HG02623 (cell line): ENCODE results near the gene SIGLEC15.
"Not testable (repeated sequence)": the region's sequence is repeated elsewhere in the genome, so short reads cannot be mapped to it uniquely, and the experiment has no call there.

Experiments used
- ATAC-seq: cut with Tn5 transposase; IDR thresholded peaks from one replicate; pipeline ENCODE4 v1.9.1; 2021; ENCODE audit warnings: moderate library complexity; ENCODE audit not compliant: unreplicated experiment

Gene SIGLEC15, protein sequence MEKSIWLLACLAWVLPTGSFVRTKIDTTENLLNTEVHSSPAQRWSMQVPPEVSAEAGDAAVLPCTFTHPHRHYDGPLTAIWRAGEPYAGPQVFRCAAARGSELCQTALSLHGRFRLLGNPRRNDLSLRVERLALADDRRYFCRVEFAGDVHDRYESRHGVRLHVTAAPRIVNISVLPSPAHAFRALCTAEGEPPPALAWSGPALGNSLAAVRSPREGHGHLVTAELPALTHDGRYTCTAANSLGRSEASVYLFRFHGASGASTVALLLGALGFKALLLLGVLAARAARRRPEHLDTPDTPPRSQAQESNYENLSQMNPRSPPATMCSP

DNA sequence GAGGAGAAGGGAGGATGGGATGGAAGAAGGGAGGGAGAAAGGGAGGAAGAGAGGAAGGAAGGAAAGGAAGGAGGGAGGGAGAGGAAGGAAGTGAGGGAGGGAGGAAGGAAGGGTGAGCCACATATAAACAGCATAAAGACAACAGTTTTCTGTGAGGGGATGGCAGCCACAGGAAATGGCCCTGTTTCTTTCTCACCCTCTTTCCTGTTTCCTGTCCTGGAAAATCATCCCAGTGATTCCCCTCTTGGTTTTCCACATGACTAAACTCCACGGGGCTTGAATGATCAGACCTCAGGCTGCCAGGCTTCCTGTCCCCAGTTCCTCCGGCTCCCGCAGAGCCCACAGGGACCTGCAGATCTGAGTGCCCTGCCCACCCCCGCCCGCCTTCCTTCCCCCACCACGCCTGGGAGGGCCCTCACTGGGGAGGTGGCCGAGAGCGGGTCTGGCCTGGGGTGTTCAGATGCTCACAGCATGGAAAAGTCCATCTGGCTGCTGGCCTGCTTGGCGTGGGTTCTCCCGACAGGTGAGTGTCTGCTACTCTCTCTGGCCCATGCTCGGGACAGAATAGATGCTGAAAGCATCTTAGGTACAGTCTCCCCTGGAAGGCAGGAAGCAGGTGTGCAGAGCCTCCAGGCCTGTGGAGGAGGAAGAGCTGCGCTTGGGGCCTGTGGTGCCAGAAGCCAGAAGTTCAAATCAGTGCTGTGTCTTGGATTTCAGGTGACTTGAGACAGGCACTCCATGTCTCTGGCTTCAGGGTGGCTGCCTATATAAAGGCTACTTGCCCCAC, at the start of gene SIGLEC15:
SIGLEC15 (plus strand) TSS at position 418 of the 787 bp plus-strand sequence; CDS start at position 472, 54 bp downstream.
- ATAC-seq: no peak

DNA sequence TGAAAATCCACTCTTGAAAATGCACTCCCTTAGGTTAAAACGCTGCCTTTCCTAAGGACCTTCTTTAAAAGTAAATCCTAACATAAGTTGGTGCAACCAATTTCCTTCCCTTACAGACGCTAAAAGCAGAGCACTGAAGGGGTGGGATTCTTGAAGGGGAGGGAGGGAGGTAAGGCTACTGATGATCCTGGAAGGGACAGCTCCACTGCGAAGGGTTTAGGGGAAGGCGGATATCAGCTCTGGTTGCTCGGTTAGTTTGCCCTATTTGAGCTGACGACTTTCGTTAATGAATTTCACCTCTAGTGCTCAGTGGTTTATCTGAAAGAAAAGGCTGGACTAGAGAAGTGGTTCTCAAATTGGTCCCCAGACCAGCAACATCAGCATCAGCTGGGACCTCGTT, 49.7 kb upstream of the SIGLEC15 start:
- ATAC-seq: no peak

DNA sequence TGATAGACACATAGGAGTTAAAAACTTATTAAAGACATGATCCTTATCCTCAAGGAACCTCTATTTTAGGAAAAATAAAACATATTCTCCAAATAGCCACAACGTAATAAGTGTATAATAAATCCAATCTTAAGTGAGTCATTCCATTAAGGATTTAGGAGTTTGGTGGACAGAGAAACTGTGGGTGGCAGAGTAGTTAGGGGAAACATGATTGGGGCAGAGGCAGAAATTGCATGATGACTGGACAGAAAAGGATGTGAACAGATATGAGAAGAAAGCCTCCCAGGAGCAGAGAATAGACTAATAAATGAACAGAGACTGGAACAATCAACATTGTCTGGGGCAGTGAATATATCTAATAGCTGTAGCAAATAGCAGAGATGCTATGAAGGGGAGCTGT, 48.1 kb upstream of the SIGLEC15 start:
- ATAC-seq: no peak

DNA sequence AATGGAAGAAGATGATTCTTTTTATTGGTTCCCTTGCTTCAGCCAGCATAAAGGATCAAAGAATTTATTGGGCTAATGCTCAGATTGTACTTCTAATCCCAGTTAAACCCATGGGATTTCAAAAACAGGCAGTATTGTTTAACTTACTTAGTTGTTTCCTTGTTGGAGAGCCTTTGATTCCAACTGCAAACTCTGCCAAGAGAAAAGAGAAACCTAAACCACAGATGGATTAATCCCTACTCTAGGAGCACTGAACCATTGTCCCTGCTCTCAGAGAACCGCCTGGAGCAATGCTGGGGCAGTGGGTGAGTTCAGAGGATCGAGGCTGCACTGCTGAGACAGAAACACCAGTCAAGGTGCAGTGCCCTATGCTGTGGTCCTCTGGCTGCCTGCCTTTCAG, 44.9 kb upstream of the SIGLEC15 start:
- no peak for ATAC-seq

DNA sequence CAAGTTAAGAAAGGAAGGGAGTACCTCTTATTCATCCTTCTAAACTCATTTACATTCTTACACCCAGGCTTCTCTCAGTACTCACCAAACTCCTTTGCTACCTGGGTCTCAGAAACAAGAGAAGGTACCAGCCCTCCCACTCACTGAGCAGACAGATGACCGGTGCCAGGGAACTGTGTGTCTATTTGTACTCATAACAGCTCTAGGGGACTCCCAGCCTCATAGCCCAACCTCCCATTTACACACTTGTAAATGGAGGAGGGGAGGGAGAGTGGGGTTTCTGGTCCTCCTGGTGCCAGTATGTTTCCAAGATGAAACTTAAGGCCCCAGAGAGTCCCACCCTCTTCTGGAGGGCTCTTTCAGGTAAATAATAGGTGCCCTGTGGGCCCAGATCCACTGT, 42.8 kb upstream of the SIGLEC15 start:
- ATAC-seq: no peak

DNA sequence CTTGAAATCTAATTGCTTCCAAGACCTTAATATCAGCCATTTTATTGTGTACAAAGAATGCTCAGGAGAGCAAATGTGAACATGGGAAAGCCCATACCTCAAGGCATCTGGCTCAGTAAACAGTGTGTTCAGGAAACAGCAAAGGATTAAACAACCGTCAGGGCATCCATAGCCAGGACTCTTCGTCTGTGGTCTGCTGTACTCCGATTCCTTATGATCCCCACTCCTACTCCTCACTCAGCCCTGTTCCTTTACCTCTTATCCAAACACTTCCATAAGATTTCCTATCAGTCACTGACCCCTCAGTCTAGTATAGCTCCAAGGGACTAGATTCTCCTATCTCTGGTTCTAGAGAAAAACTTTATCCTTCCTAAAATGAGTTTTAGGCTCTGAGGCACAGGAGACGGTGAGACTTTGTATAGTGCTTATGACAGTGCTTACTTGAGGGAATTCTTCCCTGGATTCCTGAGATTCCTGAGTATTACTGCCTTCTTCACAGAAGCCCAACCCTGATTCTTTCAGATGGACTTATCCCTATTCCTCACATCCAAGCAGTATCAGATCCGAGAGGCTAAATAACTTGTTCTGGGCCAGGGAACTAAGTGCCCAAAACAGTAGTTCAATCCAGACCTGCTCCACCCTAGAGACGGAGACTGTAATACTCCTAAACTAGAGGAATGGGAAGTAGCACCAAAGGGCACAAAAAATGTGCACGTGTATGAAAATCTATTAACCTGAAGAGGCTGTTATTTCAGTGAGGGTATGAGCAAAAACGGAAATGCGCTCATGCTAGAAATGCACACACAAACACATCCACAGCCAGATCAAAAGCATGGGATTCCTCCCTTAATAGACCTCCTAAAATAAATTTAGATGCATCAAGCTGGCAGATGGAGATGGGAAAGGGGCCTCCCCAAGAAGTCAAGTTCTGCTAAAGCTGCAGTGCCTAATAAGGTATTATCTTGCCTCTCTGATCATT, 42.1 kb upstream of the SIGLEC15 start:
- ATAC-seq: no peak

DNA sequence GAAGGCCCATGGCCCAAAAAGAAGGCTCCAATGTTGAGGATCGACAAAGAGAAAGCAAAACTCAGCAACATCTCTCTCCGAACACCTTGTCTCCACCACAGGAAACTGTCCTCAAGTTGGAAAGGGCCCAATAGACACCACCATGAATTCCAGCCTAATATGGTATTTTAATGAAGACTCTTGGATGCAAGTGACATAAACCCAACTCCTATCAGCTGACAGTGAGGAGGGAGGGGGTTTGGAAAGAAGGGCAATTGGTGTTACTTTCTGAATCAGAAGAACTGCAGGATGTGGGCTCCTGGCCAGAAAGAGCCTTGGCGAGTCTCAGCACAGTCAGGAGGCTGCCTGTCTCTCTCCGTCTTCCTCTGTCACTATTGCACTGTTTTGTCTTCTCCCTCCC, 40.3 kb upstream of the SIGLEC15 start:
- ATAC-seq: no peak

DNA sequence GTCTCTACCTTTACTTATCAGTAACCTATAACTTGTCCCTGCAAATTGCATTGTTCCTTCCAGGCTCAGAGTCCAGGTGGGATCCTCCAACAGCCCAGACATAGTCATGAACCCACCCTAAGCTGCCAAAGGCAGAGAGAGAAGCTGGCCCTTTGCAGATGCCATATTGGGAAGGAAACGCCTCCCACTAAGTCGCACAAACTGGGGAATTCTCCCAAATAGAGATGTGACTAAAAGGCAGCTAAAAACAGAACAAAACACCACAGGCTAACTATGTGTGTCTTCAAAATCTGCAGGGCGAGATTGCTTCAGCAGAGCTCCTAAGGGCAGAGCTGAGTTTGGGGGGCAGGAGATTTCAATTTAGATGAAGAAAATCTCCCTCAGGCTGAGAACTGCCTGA, 38.5 kb upstream of the SIGLEC15 start:
- no peak for ATAC-seq

DNA sequence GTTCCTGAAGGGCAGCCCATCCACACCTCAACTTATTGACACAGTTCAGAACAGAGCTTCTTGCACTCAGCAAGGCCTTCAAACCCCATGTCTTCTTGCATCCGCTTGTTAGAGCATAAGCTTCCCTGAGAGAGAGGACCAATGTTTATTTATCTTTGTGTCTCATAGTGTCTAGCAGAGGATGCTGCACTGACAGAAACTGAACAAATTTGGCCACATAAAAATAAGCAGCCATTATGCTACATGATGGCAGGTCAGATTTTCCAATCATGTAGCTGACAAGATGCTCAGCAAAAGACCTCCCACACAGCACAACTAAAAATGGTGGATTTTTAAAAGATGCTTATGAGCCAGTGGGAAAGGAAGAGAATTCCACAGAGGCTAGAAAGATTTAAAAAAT, 38.1 kb upstream of the SIGLEC15 start:
- no peak for ATAC-seq

DNA sequence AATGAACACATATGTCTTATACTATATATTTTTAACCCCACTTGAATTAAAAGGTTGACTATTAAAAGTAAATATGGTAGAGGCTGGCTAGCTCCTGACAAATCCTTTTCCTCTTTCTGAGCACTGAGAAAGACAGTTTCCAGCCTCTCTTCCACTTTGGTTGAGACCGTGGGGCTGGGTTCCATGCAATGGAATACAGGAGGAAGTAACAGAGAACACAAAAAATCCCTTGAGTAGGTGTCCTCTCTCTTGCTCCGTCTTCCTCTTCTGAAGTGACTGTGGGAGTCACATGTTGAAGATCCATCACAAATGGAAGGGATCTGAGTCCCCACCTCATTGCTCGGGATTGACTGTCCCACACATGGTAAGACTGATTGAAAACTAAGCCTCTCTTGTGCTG, 36.6 kb upstream of the SIGLEC15 start:
- no peak for ATAC-seq

DNA sequence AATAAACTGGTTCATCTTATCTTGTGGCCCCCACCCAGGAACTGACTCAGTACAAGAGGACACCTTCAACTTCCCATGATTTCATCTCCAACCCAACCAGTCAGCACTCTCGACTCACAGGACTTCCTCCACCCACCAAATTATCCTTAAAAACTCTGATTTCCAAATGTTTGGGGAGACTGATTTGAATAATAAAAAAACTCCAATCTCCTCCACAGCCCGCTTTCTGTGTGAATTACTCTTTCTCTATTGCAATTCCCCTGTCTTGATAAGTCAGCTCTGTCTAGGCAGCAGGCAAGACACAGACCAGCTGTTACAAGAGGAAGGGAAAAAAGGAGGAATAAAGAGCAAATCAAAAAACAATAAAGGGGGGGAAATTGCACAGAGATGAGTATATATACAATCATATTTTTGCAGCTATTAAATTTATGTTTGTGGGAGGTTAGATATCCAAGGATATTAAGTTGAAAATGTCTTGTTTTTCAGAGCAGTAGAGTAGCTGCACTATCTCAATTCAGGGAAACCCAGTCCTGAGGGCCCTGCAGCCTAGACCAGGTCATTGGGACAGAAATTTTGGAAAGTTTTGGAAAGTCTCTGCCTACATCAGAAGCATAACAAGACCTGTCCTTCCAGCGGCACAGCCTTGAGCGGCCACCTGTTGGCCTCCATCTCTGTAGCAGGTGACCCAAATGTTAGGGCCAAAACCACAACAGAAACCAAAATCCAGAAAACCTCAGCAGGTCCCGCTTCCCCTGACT, 32.8 kb upstream of the SIGLEC15 start:
- no peak for ATAC-seq

DNA sequence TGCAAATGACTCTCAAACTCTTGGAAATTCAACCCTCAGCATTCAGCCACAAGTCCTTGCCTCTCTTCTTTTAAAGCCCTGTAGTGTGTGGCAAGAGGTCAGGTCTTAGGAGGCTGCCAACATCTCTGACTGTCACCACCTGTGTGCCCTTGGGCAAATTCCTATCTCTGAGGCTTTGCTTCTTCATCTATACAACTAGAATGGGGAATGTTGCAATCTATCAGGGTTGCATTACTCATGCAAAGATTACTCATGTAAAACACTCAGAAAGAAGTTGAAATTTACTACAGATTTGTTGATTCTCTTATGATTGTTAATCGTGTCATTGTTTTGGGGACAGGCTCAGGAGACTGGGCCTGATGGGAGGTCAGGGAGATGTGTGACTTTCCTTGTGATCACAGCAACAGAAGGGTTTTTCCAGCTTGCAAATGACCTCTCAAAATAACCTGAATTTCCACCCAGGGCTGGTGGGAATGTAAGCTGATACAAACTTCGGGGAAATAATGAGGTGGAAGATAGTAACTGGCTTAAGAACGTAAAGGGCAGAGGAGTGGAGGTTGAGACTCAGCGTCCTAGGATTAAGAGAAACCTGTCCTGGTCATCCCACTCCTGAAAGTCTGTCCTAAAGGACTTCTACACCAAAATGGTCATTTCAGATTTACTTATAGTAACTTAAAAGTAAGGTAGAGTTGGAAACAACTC, 32.1 kb upstream of the SIGLEC15 start:
- no peak for ATAC-seq

DNA sequence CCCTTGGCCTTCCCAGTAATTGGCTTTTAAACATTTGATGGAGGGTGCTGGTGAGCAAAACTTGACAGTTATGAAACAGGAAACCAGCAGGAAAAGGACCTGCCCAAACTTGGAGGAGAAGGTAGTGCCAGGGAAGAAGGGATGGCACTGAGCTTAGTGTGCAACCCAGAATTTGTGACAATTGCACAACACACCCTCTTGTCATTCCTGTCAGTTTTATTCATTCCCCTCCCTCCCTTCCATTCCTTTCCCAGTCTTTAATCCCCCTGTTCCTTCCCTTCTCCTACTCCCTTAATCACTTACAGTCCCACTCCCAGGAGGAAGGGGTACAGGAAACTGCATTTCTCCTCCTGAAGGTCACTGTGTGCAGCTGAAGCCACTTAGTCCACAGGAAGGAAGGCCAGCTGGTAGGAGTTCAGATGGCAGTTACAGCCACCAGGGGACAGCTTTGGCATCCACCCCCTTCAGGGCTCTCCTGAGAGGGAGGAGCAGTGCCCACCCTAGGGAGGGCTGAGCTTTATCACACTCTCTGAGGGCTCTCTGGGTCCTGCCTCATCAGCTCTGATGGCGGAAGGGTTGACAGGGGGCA, 24.0 kb upstream of the SIGLEC15 start:
- no peak for ATAC-seq

DNA sequence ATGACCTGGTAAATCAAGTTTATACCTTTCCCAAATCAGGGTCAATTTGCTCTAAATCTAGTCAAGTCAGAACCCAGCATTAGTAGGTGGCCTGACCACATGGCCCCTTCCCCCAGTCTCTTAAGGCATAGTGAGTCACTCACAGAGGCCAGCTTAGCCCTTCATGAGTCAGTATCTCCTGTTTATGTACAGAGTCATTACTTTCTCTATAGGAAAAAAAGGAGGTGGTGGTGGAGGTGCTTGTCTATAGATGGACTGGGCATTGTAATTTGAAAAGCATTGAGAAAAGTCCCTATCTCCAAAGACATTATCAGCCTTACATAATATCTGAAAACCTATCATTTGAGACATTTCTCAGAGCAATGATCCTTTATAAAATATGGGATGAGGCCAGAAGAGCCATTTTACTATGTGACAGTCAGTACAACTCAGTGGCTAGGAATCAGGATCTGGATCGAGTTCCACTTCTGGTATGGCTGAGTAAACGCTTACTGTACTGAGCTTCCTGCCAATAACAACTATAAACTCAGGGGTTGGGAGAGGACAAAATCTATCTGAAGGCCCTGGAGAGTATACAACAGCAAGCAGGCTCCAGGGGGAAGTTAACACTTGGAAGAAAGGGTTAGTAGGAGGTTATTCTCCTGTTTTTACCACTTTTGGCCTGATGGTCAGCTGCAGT, 22.5 kb upstream of the SIGLEC15 start:
- no peak for ATAC-seq

DNA sequence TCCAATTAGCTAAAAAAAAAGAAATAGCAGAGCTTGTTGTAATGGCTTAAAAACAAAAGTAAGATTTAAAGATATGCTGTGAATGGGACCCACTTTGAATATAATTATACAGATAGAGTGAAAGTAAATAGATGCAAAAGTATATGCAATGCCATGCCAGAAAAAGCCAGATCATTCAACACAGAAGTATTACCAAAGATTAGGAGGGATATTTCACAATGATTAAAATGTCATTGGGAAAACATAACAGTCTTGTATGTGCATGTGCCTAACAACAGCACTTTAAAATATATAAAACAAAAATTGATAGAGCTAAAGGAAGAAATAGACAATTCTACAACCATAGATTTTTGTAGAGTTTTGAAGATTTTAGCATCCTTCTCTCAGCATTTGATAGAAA, 19.9 kb upstream of the SIGLEC15 start:
- no peak for ATAC-seq

DNA sequence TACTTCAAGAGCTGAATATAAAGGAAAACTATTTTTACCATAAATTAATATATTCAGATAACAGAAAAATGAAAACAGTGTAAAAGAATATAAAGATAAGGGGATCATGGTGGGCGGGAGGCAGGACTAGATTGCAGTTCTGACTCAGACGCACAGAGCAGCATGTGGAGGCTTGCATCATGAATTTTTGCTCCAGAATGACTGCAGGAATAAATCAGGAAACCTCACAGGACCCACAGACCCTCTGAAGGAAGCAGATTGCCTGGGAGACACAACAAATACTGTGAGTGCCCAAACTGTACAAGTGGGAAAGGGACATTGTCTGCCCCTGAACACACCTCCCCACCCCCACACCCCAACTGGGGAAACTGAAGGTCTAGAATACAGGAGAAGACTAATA, 19.2 kb upstream of the SIGLEC15 start:
- no peak for ATAC-seq

DNA sequence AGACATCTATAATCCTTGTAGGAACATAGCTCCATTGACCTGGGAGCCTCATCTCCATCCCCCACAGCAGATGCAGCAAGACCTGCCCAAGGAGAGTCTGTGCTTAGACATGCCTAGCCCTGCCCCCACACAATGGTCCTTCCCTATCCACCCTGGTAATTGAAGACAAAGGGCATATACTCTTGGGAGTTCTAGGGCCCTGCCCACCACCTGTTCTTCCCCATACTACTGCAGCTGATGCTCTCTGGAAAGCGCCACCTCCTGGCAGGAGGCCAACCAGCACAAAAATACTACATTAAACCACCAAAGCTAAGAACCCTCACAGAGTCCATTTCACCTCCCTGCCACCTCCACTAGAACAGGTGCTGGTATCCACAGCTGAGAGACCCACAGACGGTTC, 18.3 kb upstream of the SIGLEC15 start:
- ATAC-seq: not testable (repeated sequence)

DNA sequence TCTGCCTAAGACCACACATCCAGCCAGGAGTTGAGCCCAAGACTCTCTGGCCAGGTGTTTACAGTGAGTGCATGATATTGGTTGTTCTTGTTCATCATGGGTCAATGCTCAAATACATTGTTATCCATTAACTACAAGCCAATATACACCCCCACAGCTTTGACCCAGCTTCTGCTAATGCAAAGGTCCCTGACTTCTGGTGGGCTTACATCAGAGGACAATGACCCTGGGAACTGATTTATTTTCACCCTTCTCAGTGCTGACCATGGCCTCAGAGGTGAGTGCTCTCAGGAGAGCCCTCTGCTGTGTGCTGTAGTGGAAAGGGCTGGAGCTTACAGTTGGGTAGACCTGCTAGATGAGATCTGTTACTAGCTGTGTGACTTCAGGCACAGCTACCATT, 10.7 kb upstream of the SIGLEC15 start:
- not testable (repeated sequence) for ATAC-seq

DNA sequence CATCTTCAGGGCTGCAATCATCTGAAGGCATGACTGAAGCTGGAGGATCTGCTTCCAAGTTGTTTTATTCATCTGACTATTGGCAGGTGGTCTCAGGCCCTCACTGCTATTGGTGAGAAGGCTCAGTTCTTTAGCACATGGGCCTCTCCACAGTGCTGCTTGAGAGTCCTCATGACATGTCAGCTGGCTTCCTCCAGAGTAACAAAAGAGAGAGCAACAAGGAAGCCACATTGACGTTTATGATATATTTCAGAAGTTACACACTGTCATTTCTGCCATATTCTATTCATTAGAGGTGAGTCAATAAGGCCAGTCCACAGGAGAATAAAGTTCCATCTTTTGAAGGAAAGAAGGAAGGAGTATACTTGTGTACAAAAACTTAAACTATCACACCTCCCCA, 7.9 kb upstream of the SIGLEC15 start:
- no peak for ATAC-seq
